ENCODE results near the gene LHX3. TPM values are rescaled to one million over a fixed set of nuclear protein-coding genes. Genes with fewer than 3 reads are reported as not detected.

Gene LHX3
- total RNA-seq, 1 donor from 2014 or later: not detected

- Mint-ChIP-seq H3K9me3 (no peaks in the 10 kb centered on the region), H3K4me3 (no peak overlapping the region), H3K27ac (no peak overlapping the region), H3K27me3 (ENCODE audit: low read depth) (peaks cover 40% of the 10 kb centered on the region), H3K4me1 (no peaks in the 10 kb centered on the region), H3K36me3 (peaks cover 9% of the 10 kb centered on the region)
- TF ChIP-seq CTCF (IDR thresholded peaks at IDR 0.05; ENCODE audit: unreplicated experiment): no peak
- DNase-seq (ENCODE audit: low spot score in 2 of 2, unreplicated experiment in 2 of 2): no peak
Observed at GRCh38 chr9:136206602-136207275, 1.8 kb upstream of the LHX3 start.

GRCh38 chr9:136205707-136205992 is 722 bp upstream of the LHX3 start:
- TF ChIP-seq CTCF (IDR thresholded peaks at IDR 0.05; ENCODE audit: unreplicated experiment): no peak
- Mint-ChIP-seq H3K36me3 (peaks cover 9% of the 10 kb centered on the region), H3K4me1 (no peaks in the 10 kb centered on the region), H3K4me3 (no peak overlapping the region), H3K27ac (no peak overlapping the region), H3K9me3 (no peaks in the 10 kb centered on the region), H3K27me3 (ENCODE audit: low read depth) (peaks cover 50% of the 10 kb centered on the region)
- no peak for DNase-seq (ENCODE audit: low spot score in 2 of 2, unreplicated experiment in 2 of 2)

GRCh38 chr9:136204145-136204805 is 653 bp downstream of the LHX3 start:
- no peaks in the 10 kb centered on the region for H3K9me3 Mint-ChIP-seq
- no peak for TF ChIP-seq CTCF (IDR thresholded peaks at IDR 0.05; ENCODE audit: unreplicated experiment)
- H3K4me3 Mint-ChIP-seq: no peak overlapping the region
- H3K27ac Mint-ChIP-seq: no peak overlapping the region
- H3K4me1 Mint-ChIP-seq: no peaks in the 10 kb centered on the region
- DNase-seq (ENCODE audit: low spot score in 2 of 2, unreplicated experiment in 2 of 2): no peak
- H3K27me3 Mint-ChIP-seq (ENCODE audit: low read depth): peaks cover 63% of the 10 kb centered on the region
- peaks cover 9% of the 10 kb centered on the region for H3K36me3 Mint-ChIP-seq

- Mint-ChIP-seq H3K4me1 (no peaks in the 10 kb centered on the region), H3K9me3 (no peaks in the 10 kb centered on the region), H3K4me3 (no peak overlapping the region), H3K27me3 (ENCODE audit: low read depth) (peaks cover 66% of the 10 kb centered on the region), H3K36me3 (peaks cover 9% of the 10 kb centered on the region), H3K27ac (no peak overlapping the region)
- no peak for DNase-seq (ENCODE audit: low spot score in 2 of 2, unreplicated experiment in 2 of 2)
- TF ChIP-seq CTCF (IDR thresholded peaks at IDR 0.05; ENCODE audit: unreplicated experiment): no peak
Observed at GRCh38 chr9:136203408-136204144, 1.4 kb downstream of the LHX3 start.

GRCh38 chr9:136202454-136203407 is 2.2 kb downstream of the LHX3 start:
- H3K27me3 Mint-ChIP-seq (ENCODE audit: low read depth): peaks cover 74% of the 10 kb centered on the region
- no peak for TF ChIP-seq CTCF (IDR thresholded peaks at IDR 0.05; ENCODE audit: unreplicated experiment)
- H3K9me3 Mint-ChIP-seq: no peaks in the 10 kb centered on the region
- no peak overlapping the region for H3K4me3 Mint-ChIP-seq
- H3K36me3 Mint-ChIP-seq: peaks cover 5% of the 10 kb centered on the region
- no peaks in the 10 kb centered on the region for H3K4me1 Mint-ChIP-seq
- no peak for DNase-seq (ENCODE audit: low spot score in 2 of 2, unreplicated experiment in 2 of 2)
- H3K27ac Mint-ChIP-seq: no peak overlapping the region
